ENCODE results near the gene PLEKHA1.

- TF ChIP-seq POLR2AphosphoS5 (IDR thresholded peaks at IDR 0.05) (no peak), POLR2A (IDR thresholded peaks at IDR 0.05) (no peak), CTCF (IDR thresholded peaks at IDR 0.05) (no peak)
These were observed 47.2 kb downstream of the PLEKHA1 start for GRCh38 chr10:122421742-122422141.
